Measurements from ENCODE around the gene RMI1. TPM values are rescaled to one million over a fixed set of nuclear protein-coding genes. Genes with fewer than 3 reads are reported as not detected.

Gene RMI1
- total RNA-seq, 4 donors from 2014 or later, result 2.8 to 3.9 (median 3.6) TPM

GRCh38 chr9:83976372-83976771 lies 4.2 kb upstream of the RMI1 start:
- no peak overlapping the region for H3K4me3 ChIP-seq
- no peak for ATAC-seq
- H3K36me3 ChIP-seq, result peaks cover 0 to 65% of the 10 kb centered on the region in 2 donors
- in situ Hi-C loops (cut with MboI; ENCODE audit: low sequenced_read_pairs in 4 of 4) (no loop called here), intact Hi-C loops (cut with DNase I; ENCODE audit: low total_unique reads) (loop anchor here (10.0 kb wide), 1 partner anchor 1968 kb away; the partner anchor contains the start of gene NAA35)
- TF ChIP-seq POLR2A (IDR thresholded peaks at IDR 0.05), result no peak
- TF ChIP-seq CTCF (IDR thresholded peaks at IDR 0.05 in 4 of 5, conservative IDR thresholded peaks at IDR 0.05 in 1 of 5), result no peak
- DNase-seq, result no peak
- H3K27ac ChIP-seq, result no peak overlapping the region
- H3K4me1 ChIP-seq, result peaks cover 35 to 38% of the 10 kb centered on the region in 2 donors
- H3K27me3 ChIP-seq, result no peaks in the 10 kb centered on the region
- no peaks in the 10 kb centered on the region for H3K9me3 ChIP-seq

GRCh38 chr9:83977196-83977595 lies 3.4 kb upstream of the RMI1 start:
- intact Hi-C loops (cut with DNase I; ENCODE audit: low total_unique reads) (loop anchor here (10.0 kb wide), 1 partner anchor 1968 kb away; the partner anchor contains the start of gene NAA35), in situ Hi-C loops (cut with MboI; ENCODE audit: low sequenced_read_pairs in 4 of 4) (no loop called here)
- DNase-seq, result no peak
- TF ChIP-seq CTCF (IDR thresholded peaks at IDR 0.05 in 4 of 5, conservative IDR thresholded peaks at IDR 0.05 in 1 of 5) (no peak), POLR2A (IDR thresholded peaks at IDR 0.05) (no peak)
- no peak for ATAC-seq
- Histone ChIP-seq H3K4me3 (peak overlapping the region in 3 of 4 donors; percentile 88 to 97 (median 92)), H3K4me1 (peaks cover 43 to 46% of the 10 kb centered on the region in 2 donors), H3K36me3 (peaks cover 0 to 57% of the 10 kb centered on the region in 2 donors), H3K27ac (peak overlapping the region; percentile 99), H3K27me3 (no peaks in the 10 kb centered on the region), H3K9me3 (no peaks in the 10 kb centered on the region)

GRCh38 chr9:83978992-83979811 lies 1.4 kb upstream of the RMI1 start:
- H3K4me3 ChIP-seq, result peak overlapping the region; percentile 88 to 97 (median 92)
- ATAC-seq, result peak; percentile 47 to 56
- H3K4me1 ChIP-seq, result peaks cover 33 to 43% of the 10 kb centered on the region in 2 donors
- intact Hi-C loops (cut with DNase I; ENCODE audit: low total_unique reads) (loop anchor here (1.0 to 10.0 kb wide), 2 partner anchors 23 to 1966 kb away; partner anchors contain the start of gene NAA35), in situ Hi-C loops (cut with MboI; ENCODE audit: low sequenced_read_pairs in 4 of 4) (no loop called here)
- H3K27ac ChIP-seq, result peak overlapping the region; percentile 99
- TF ChIP-seq POLR2A (IDR thresholded peaks at IDR 0.05) (no peak), CTCF (IDR thresholded peaks at IDR 0.05 in 4 of 5, conservative IDR thresholded peaks at IDR 0.05 in 1 of 5) (no peak)
- peak; percentile 77 to 78 for DNase-seq
- no peaks in the 10 kb centered on the region for H3K9me3 ChIP-seq
- H3K27me3 ChIP-seq, result no peaks in the 10 kb centered on the region
- H3K36me3 ChIP-seq, result peaks cover 0 to 37% of the 10 kb centered on the region in 2 donors

GRCh38 chr9:83979812-83980394 lies 702 bp upstream of the RMI1 start, which contains the start of gene HNRNPK:
Gene HNRNPK (minus strand): TSS chr9:83980215. CDS start chr9:83978252, 1,963 bp downstream.
- intact Hi-C loops (cut with DNase I; ENCODE audit: low total_unique reads), result loop anchor here (1.0 to 10.0 kb wide), 7 partner anchors 24 to 1965 kb away; partner anchors contain the start of genes GKAP1, KIF27, NAA35 and UBQLN1

More at GRCh38 chr9:83979812-83980394, 702 bp upstream of the RMI1 start, which contains the start of gene HNRNPK:
- Histone ChIP-seq H3K4me3 (peak within 1 kb of the TSS; percentile 88 to 97 (median 92)), H3K36me3 (peaks cover 0 to 30% of the 10 kb centered on the region in 2 donors), H3K9me3 (no peaks in the 10 kb centered on the region), H3K27me3 (no peaks in the 10 kb centered on the region), H3K4me1 (peaks cover 31 to 38% of the 10 kb centered on the region in 2 donors), H3K27ac (peak within 1 kb of the TSS; percentile 99)
- ATAC-seq, result peak; percentile 86 to 90
- peak; percentile 98 to 99 for DNase-seq
- in situ Hi-C loops (cut with MboI; ENCODE audit: low sequenced_read_pairs in 4 of 4), result no loop called here
- TF ChIP-seq POLR2A (IDR thresholded peaks at IDR 0.05) (no peak), CTCF (IDR thresholded peaks at IDR 0.05 in 4 of 5, conservative IDR thresholded peaks at IDR 0.05 in 1 of 5) (no peak)

Data from gastrocnemius medialis (tissue), 4 donors.